Measurements from ENCODE around the gene NLRP11.
"Not testable (repeated sequence)": the region's sequence is repeated elsewhere in the genome, so short reads cannot be mapped to it uniquely, and the experiment has no call there.

- TF ChIP-seq CTCF (IDR thresholded peaks at IDR 0.05; ENCODE audit: low read depth, low read length, poor library complexity, severe bottlenecking); EZH2phosphoT487 (IDR thresholded peaks at IDR 0.05; ENCODE audit: borderline replicate concordance, low read length): not testable (repeated sequence)
These were observed 63.0 kb downstream of the NLRP11 start, which contains the start of gene RFPL4AL1 for GRCh38 chr19:55768818-55769217.

Measured in DOHH2 (cell line).